Endodermal cell (in vitro differentiated cells): ENCODE measurements around the gene ANKS1B. TPM values are rescaled to one million over a fixed set of nuclear protein-coding genes. Genes with fewer than 3 reads are reported as not detected.

Experiments
- DNase-seq: peaks from one replicate; pipeline ENCODE4 v3.0.0-alpha.2; 2017
- H3K27ac ChIP-seq: 2 replicates; pipeline ENCODE4 v1.5.1; 2013; ENCODE audit warnings: mild to moderate bottlenecking, low read depth, low read length, moderate library complexity
- H3K27me3 ChIP-seq: 2 replicates; pipeline ENCODE4 v1.6.1; 2013; ENCODE audit warnings: mild to moderate bottlenecking, low read length, moderate library complexity; ENCODE audit not compliant: insufficient read depth, control insufficient read depth, poor library complexity, severe bottlenecking
- H3K36me3 ChIP-seq: 2 replicates; pipeline ENCODE4 v1.7.0; 2013; ENCODE audit warnings: mild to moderate bottlenecking, low read length, moderate library complexity; ENCODE audit not compliant: control insufficient read depth, insufficient read depth
- H3K4me1 ChIP-seq: one replicate; pipeline ENCODE4 v1.7.0; 2013; ENCODE audit warnings: low read length; ENCODE audit not compliant: control insufficient read depth, insufficient read depth
- H3K4me3 ChIP-seq: 2 replicates; pipeline ENCODE4 v1.5.1; 2013; ENCODE audit warnings: mild to moderate bottlenecking, low read length, moderate library complexity
- H3K9ac ChIP-seq: 2 replicates; pipeline ENCODE4 v1.6.1; 2013; ENCODE audit warnings: mild to moderate bottlenecking, low read length, moderate library complexity; ENCODE audit not compliant: poor library complexity, severe bottlenecking; ENCODE audit errors: extremely low read depth
- H3K9me3 ChIP-seq: 2 replicates; pipeline ENCODE4 v1.6.1; 2013; ENCODE audit warnings: mild to moderate bottlenecking, low read length, moderate library complexity; ENCODE audit not compliant: control insufficient read depth
- H3K27ac Mint-ChIP-seq: 2 replicates; pipeline ENCODE4 v1.8.0; 2020; ENCODE audit warnings: mixed read lengths
- H3K27me3 Mint-ChIP-seq: 2 replicates; pipeline ENCODE4 v1.8.0; 2021; ENCODE audit warnings: mild to moderate bottlenecking, mixed read lengths; ENCODE audit not compliant: insufficient read depth
- H3K36me3 Mint-ChIP-seq: 2 replicates; pipeline ENCODE4 v1.8.0; 2020; ENCODE audit warnings: low read depth, mixed read lengths
- H3K4me1 Mint-ChIP-seq: 2 replicates; pipeline ENCODE4 v1.8.0; 2020; ENCODE audit warnings: mixed read lengths
- H3K4me3 Mint-ChIP-seq: 2 replicates; pipeline ENCODE4 v1.8.0; 2020; ENCODE audit warnings: mild to moderate bottlenecking, moderate library complexity, mixed read lengths
- H3K9me3 Mint-ChIP-seq: 2 replicates; pipeline ENCODE4 v1.8.0; 2020; ENCODE audit warnings: mild to moderate bottlenecking, mixed read lengths
- WGBS, 2 experiments: methylation state at CpG; one replicate each; pipeline versions ENCODE4 v1.1.5 to v1.1.7; 2013; ENCODE audit warnings: missing lambda C conversion rate in 2 of 2, mixed read lengths in 1 of 2; ENCODE audit not compliant: insufficient coverage in 1 of 2, insufficient read length in 1 of 2; 5-methylcytosine and 5-hydroxymethylcytosine counted together
- total RNA-seq, 2 donors: library from RNA; stranded (reverse); fragmentation: NEBNext Ultra II Directional in 1 of 2; extraction: Animal tissue kit (Norgen Biotek cat#: 25700) in 1 of 2; gene quantifications; 2 replicates in 1 of 2; 3 replicates in 1 of 2; pipeline ENCODE4 v1.2.1, GENCODE V29; 2021
- TF ChIP-seq, protein P1 (sequence below): fragments of 200-600 bp; sonication (generic); conservative IDR thresholded peaks from 2 replicates; pipeline ENCODE4 v1.5.0; 2021; ENCODE audit warnings: antibody characterized with exemption, mild to moderate bottlenecking

The ANKS1B gene
- total RNA-seq, 2 donors from 2014 or later: 28.5 to 65.8 TPM

DNA sequence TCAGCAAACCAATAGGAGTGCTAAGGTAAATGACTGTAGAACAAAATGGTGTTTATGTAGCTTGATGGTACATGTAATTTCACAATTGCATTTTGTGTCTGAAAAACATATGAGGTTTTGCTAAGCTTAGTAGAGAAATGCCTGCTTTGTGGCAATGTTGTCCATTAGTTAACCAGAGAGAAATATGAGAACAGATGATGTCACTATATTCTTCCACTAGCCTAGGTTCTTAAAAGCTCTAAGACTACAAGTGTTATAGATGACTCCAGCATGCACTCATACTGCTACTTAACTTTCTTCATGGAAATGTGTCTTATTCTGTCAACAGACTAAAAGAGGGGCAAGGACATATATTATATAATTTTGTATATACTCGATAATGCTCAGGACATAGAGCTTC lies 1030.2 kb downstream of the ANKS1B start:
- H3K9ac ChIP-seq: no peak overlapping the region
- no peaks in the 10 kb centered on the region for H3K36me3 ChIP-seq
- TF ChIP-seq, protein P1, sequence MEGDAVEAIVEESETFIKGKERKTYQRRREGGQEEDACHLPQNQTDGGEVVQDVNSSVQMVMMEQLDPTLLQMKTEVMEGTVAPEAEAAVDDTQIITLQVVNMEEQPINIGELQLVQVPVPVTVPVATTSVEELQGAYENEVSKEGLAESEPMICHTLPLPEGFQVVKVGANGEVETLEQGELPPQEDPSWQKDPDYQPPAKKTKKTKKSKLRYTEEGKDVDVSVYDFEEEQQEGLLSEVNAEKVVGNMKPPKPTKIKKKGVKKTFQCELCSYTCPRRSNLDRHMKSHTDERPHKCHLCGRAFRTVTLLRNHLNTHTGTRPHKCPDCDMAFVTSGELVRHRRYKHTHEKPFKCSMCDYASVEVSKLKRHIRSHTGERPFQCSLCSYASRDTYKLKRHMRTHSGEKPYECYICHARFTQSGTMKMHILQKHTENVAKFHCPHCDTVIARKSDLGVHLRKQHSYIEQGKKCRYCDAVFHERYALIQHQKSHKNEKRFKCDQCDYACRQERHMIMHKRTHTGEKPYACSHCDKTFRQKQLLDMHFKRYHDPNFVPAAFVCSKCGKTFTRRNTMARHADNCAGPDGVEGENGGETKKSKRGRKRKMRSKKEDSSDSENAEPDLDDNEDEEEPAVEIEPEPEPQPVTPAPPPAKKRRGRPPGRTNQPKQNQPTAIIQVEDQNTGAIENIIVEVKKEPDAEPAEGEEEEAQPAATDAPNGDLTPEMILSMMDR: no peak
- WGBS, 2 experiments: no CpG with 5 or more reads among the region's 1 CpG
- DNase-seq: no peak
- H3K4me1 Mint-ChIP-seq: peaks cover 7% of the 10 kb centered on the region
- no peaks in the 10 kb centered on the region for H3K27me3 ChIP-seq
- H3K9me3 ChIP-seq: no peaks in the 10 kb centered on the region
- H3K4me3 Mint-ChIP-seq: no peak overlapping the region
- no peaks in the 10 kb centered on the region for H3K9me3 Mint-ChIP-seq
- H3K4me3 ChIP-seq: no peak overlapping the region
- no peak overlapping the region for H3K27ac ChIP-seq
- H3K27me3 Mint-ChIP-seq: no peaks in the 10 kb centered on the region
- H3K27ac Mint-ChIP-seq: no peak overlapping the region
- H3K4me1 ChIP-seq: no peaks in the 10 kb centered on the region
- no peaks in the 10 kb centered on the region for H3K36me3 Mint-ChIP-seq

DNA sequence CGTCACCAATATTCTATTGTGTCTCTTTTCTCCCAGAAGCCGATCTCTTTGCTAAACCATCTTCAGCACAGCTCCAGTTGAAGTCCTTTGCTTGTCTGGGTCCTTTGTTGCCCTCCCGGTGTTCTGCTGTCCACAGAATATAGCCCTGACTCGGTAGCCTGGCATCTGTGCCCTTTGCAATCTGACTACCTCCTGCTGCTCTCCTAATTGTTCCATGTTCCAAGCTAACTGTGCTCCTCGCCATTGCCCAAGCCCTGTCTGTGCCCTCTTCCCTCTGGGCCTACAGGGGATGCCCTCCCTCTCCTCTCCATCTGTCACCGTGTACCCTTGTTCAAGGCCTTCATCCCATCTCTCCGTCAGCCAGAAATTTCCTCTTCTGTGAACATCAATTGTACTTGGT lies 1033.3 kb downstream of the ANKS1B start:
- Histone ChIP-seq H3K4me1 (peaks cover 6% of the 10 kb centered on the region), H3K27ac (no peak overlapping the region), H3K9ac (no peak overlapping the region), H3K36me3 (no peaks in the 10 kb centered on the region), H3K4me3 (no peak overlapping the region), H3K27me3 (no peaks in the 10 kb centered on the region), H3K9me3 (no peaks in the 10 kb centered on the region)
- TF ChIP-seq, protein P1: no peak
- DNase-seq: no peak
- H3K27ac Mint-ChIP-seq: no peak overlapping the region
- no peak overlapping the region for H3K4me3 Mint-ChIP-seq
- no peaks in the 10 kb centered on the region for H3K36me3 Mint-ChIP-seq
- no peaks in the 10 kb centered on the region for H3K9me3 Mint-ChIP-seq
- H3K27me3 Mint-ChIP-seq: no peaks in the 10 kb centered on the region
- peaks cover 14% of the 10 kb centered on the region for H3K4me1 Mint-ChIP-seq
- WGBS, 2 experiments: 65 to 90% methylated on average over 5 to 7 of the region's 7 CpGs

DNA sequence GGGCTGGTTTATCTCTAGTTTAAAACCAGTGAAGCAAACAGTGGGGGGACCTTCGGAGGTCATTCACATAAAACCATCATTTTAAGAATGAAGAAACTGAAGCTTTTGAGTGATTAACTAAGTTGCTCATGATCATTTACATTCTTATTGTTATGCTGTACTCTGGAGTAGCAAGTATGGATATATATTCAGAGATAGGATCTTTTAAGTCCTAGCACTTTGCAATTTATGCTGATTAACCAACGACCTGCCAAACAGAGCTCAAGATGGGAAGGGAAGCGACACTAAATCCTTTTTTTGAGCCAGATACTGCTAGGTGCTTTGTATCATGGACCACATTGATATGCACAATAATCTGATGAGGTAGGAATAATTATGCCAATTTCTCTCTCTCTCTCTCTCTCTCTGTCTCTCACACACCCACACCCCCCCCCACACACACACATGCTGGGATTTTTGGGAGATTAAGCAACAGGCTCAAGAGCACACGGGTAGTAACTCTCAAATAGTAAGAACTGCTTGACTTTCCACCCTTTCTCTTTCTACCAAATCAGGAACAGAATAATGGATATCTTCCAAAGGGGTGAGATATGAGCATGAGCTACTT lies 1036.3 kb downstream of the ANKS1B start:
- H3K36me3 Mint-ChIP-seq: no peaks in the 10 kb centered on the region
- H3K4me3 Mint-ChIP-seq: no peak overlapping the region
- H3K4me1 Mint-ChIP-seq: peaks cover 14% of the 10 kb centered on the region
- 70 to 90% methylated on average over 2 to 4 of the region's 4 CpGs for WGBS, 2 experiments
- TF ChIP-seq, protein P1: no peak
- Histone ChIP-seq H3K4me1 (peaks cover 6% of the 10 kb centered on the region), H3K4me3 (no peak overlapping the region), H3K27me3 (no peaks in the 10 kb centered on the region), H3K27ac (no peak overlapping the region), H3K36me3 (no peaks in the 10 kb centered on the region), H3K9ac (no peak overlapping the region), H3K9me3 (no peaks in the 10 kb centered on the region)
- no peak overlapping the region for H3K27ac Mint-ChIP-seq
- peaks cover 1% of the 10 kb centered on the region for H3K27me3 Mint-ChIP-seq
- DNase-seq: no peak
- H3K9me3 Mint-ChIP-seq: peaks cover 8% of the 10 kb centered on the region
